Psoas muscle (tissue), 8 donors: ENCODE data around the gene SAPCD1. TPM values are rescaled to one million over a fixed set of nuclear protein-coding genes. Genes with fewer than 3 reads are reported as not detected.
"Not testable (repeated sequence)": the region's sequence is repeated elsewhere in the genome, so short reads cannot be mapped to it uniquely, and the experiment has no call there.

Experiments used
- ATAC-seq, 4 donors: fragments of 200-7000 bp; cut with Tn5 transposase; one replicate each; pipeline ENCODE4 v1.9.1; 2020; ENCODE audit warnings: moderate library complexity in 3 of 4, mild to moderate bottlenecking in 2 of 4
- DNase-seq, 2 donors: peaks; one replicate each; pipeline ENCODE4 v3.0.0-alpha.2; 2020
- H3K27ac ChIP-seq: fragments of 200-600 bp; one replicate; pipeline ENCODE4 v1.8.0; 2022
- H3K27me3 ChIP-seq, 3 donors: fragments of 200-600 bp in 1 of 3; one replicate each; pipeline versions ENCODE4 v1.6.1 to v1.8.0; 2013 to 2022; ENCODE audit warnings: low read length in 2 of 3, mild to moderate bottlenecking in 2 of 3, moderate library complexity in 1 of 3; ENCODE audit not compliant: insufficient read depth in 3 of 3
- H3K36me3 ChIP-seq, 2 donors: fragments of 200-600 bp in 1 of 2; one replicate each; pipeline versions ENCODE4 v1.6.1 to v1.8.0; 2013 to 2022; ENCODE audit warnings: low read depth in 1 of 2, mild to moderate bottlenecking in 1 of 2, moderate library complexity in 1 of 2; ENCODE audit not compliant: insufficient read depth in 1 of 2
- H3K4me1 ChIP-seq: fragments of 200-600 bp; one replicate; pipeline ENCODE4 v1.8.0; 2022
- H3K4me3 ChIP-seq: fragments of 200-600 bp; one replicate; pipeline ENCODE4 v1.8.0; 2022; ENCODE audit warnings: mild to moderate bottlenecking
- H3K9me3 ChIP-seq: fragments of 200-600 bp; one replicate; pipeline ENCODE4 v1.8.0; 2022
- WGBS, 3 donors: extraction: QIAGEN DNeasy Blood & Tissue Kit; methylation state at CpG; one replicate each; pipeline versions ENCODE4 v1.1.6 to v1.1.7; 2013; 5-methylcytosine and 5-hydroxymethylcytosine counted together
- intact Hi-C, 2 donors: fragments of 100-400 bp; cut with DNase I; formaldehyde crosslinking; loops; one replicate each; pipeline versions ENCODE4 v1.11.0 to v1.14.2; 2022
- polyA plus RNA-seq, 3 donors: library from polyadenylated mRNA; stranded (reverse); fragments of 200-250 nt; gene quantifications; one replicate each; pipeline ENCODE4 v1.2.3, GENCODE V29; 2013
- total RNA-seq, 4 donors: library from RNA; stranded (reverse); fragmentation: NEBNext Ultra II Directional in 2 of 4; extraction: Animal tissue kit (Norgen Biotek cat#: 25700) in 2 of 4; gene quantifications; one replicate each; pipeline versions ENCODE4 v1.2.1 to v1.2.4, GENCODE V29; 2021 to 2023
- TF ChIP-seq, protein P1 (sequence below): fragments of 200-600 bp; IDR thresholded peaks from one replicate; pipeline ENCODE4 v1.8.0; 2022; ENCODE audit warnings: antibody characterized with exemption
- donor health status: healthy with polysubstance abuse.
- donor health status: DM: no; HTN: no; CAD: no; lungs with moderate emphysema.
- donor health status: Bipolar disorder and iron deficiency.
- donor health status: healthy.
- donor health status: DM: yes; HTN: yes; CAD: no.
- donor health status: DM: no; HTN: no; CAD: no.
- donor health status: DM: no; HTN: no; CAD: no.
- donor health status: DM: yes; HTN: yes; CAD: no.

SAPCD1 gene
- total and polyA plus RNA-seq, 7 donors = 0.13 to 0.78 (median 0.41) TPM; not detected in 3

DNA sequence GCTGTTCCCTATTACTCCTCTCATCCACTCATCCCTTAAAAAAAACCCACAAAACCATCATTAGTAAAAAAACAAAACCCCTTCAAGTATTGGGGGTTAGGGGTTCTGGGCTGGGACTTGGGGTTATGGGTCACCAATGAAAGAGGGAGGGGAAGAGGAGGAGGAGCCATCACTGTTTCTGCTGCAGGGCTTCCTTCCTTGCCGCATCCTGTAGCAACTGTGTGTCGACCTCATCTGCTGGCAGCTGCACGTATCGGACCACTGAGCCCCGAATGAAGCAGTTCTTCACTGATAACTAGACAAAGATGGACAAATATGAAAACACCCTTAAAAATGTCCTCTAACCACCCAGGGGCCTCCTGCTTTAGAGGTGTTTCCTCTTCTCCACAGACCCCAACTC, 35.1 kb downstream of the SAPCD1 start:
- peaks cover 24% of the 10 kb centered on the region for H3K4me1 ChIP-seq
- H3K36me3 ChIP-seq = peaks cover 0 to 34% of the 10 kb centered on the region in 2 donors
- H3K9me3 ChIP-seq = no peaks in the 10 kb centered on the region
- H3K27ac ChIP-seq = peak overlapping the region; percentile 10
- ATAC-seq = no peak
- intact Hi-C loops = loop anchor here in 1 of 2 donors (5.0 kb wide), 1 partner anchor 35 kb away; no protein-coding TSS in a partner anchor
- TF ChIP-seq, protein P1, sequence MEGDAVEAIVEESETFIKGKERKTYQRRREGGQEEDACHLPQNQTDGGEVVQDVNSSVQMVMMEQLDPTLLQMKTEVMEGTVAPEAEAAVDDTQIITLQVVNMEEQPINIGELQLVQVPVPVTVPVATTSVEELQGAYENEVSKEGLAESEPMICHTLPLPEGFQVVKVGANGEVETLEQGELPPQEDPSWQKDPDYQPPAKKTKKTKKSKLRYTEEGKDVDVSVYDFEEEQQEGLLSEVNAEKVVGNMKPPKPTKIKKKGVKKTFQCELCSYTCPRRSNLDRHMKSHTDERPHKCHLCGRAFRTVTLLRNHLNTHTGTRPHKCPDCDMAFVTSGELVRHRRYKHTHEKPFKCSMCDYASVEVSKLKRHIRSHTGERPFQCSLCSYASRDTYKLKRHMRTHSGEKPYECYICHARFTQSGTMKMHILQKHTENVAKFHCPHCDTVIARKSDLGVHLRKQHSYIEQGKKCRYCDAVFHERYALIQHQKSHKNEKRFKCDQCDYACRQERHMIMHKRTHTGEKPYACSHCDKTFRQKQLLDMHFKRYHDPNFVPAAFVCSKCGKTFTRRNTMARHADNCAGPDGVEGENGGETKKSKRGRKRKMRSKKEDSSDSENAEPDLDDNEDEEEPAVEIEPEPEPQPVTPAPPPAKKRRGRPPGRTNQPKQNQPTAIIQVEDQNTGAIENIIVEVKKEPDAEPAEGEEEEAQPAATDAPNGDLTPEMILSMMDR = no peak
- no peaks in the 10 kb centered on the region for H3K27me3 ChIP-seq
- 54 to 58% (median 54%) methylated on average over 5 of the region's 5 CpGs for WGBS, 3 donors
- H3K4me3 ChIP-seq = no peak overlapping the region
- DNase-seq = peak in 1 of 2 donors; percentile 18

- TF ChIP-seq, protein P1 = no peak
- ATAC-seq (no peak), DNase-seq (no peak)
- H3K9me3 ChIP-seq = no peaks in the 10 kb centered on the region
- H3K27me3 ChIP-seq = no peaks in the 10 kb centered on the region
- peak overlapping the region; percentile 27 for H3K27ac ChIP-seq
- intact Hi-C loops = loop anchor here in 1 of 2 donors (5.0 kb wide), 1 partner anchor 33 kb away; no protein-coding TSS in a partner anchor
- H3K4me1 ChIP-seq = peaks cover 17% of the 10 kb centered on the region
- 60 to 72% (median 65%) methylated on average over 12 of the region's 12 CpGs for WGBS, 3 donors
- no peak overlapping the region for H3K4me3 ChIP-seq
- H3K36me3 ChIP-seq = peaks cover 0 to 42% of the 10 kb centered on the region in 2 donors
Measured at GRCh38 chr6:31799781-31800180, 37.3 kb downstream of the SAPCD1 start.

GRCh38 chr6:31801031-31801927, 38.8 kb downstream of the SAPCD1 start:
- peaks cover 27% of the 10 kb centered on the region for H3K4me1 ChIP-seq
- H3K9me3 ChIP-seq, intact Hi-C loops, H3K4me3 ChIP-seq, H3K27ac ChIP-seq, ATAC-seq, DNase-seq, H3K27me3 ChIP-seq: not testable (repeated sequence)
- peaks cover 0 to 42% of the 10 kb centered on the region in 2 donors for H3K36me3 ChIP-seq
- WGBS, 3 donors = 87 to 90% (median 89%) methylated on average over 8 of the region's 8 CpGs

DNA sequence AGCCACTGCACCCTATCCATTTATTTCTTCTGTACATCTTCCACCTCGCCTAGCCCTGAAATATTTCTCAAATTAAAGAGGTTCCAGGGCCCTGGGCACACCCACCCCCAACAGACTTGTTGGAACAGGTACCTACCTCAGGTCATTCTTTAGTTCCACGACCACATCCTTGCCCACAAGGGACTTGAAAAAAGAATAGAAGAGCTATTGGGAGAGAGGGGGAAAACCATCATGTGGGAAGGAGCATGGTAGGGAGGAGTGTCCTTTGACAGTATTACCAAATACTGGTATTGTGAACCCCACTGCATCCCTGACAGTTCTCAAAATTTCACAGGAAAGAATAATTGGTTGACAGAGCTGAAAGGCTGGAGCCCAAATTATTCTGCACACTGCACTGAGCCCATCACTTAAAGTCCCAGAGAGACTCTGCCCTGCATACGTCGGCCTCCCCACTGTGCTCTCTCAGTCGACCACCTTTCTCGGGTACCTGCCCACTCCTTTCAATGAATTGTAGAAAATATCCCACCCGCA, 43.5 kb downstream of the SAPCD1 start:
- ATAC-seq (peak; percentile 1 to 17 (median 4)), DNase-seq (no peak)
- Histone ChIP-seq H3K27ac (peak overlapping the region; percentile 86), H3K36me3 (peaks cover 0 to 42% of the 10 kb centered on the region in 2 donors), H3K27me3 (no peaks in the 10 kb centered on the region), H3K4me1 (peaks cover 13% of the 10 kb centered on the region), H3K9me3 (no peaks in the 10 kb centered on the region), H3K4me3 (peak overlapping the region; percentile 68)
- TF ChIP-seq, protein P1 = no peak
- intact Hi-C loops = no loop called here
- WGBS, 3 donors = 14 to 16% (median 15%) methylated on average over 7 of the region's 7 CpGs
